ENCODE measurements around the gene LPP.

The LPP gene

DNA sequence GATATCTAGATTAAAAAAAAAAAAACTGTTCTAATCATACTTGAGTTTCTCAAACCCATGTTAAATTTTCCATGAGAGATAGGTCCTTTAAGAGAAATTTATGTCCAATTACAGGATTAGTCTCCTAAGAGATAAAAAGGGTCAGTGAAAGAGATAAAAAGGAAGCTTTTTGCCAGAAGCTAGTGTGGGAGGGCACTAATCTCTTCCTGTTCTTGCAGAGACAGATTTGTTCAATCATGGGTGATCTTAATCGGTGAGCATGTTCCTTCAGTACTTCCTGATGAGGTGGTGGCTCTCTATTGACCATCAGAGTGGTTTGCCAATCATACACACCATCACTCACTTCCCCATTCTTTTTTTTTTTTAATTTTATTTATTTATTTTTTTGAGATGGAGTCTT lies 16.9 kb upstream of the LPP start:
- DNase-seq, result no peak

- no peak for DNase-seq
Observed at GRCh38 chr3:188139466-188139865, 14.5 kb upstream of the LPP start.

GRCh38 chr3:188146219-188146618 lies 7.7 kb upstream of the LPP start:
- DNase-seq, result no peak

DNA sequence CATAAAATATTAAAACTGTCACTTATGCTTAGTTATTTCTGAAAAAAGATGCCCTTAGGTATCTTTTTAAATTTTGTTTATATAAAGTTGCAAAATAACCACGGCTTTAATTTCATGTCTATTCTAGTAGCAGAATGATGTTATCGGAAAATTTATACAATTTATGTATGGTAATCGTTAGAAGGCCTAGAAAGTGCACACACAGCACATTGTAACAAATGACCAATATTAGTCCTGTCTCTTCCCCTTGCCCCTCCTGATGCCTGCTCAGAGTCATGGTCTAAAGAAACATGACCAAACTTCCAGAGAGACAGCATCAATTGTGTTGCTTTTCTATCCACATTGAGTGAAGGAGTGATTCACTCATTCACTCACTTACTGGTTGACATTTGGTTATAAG lies 6.2 kb upstream of the LPP start:
- DNase-seq, result no peak

GRCh38 chr3:188148318-188148717 lies 5.6 kb upstream of the LPP start:
- no peak for DNase-seq

DNA sequence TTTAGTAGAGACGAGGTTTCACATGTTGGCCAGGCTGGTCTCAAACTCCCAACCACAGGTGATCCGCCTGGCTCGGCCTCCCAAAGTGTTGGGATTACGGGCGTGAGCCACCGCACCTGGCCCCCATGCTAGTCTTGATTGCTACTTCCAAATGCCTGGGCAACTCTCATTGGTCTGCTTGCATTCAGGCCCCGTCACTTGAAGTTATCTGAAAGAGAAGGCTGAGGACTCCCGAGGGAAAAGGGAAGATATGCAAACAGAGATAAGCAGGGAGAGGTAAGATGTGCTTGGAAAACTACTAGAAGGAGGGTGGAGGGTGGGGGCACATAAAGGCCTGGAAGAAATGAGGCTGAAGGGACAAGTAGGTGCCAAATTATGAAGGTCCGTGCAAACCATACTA lies 4.4 kb upstream of the LPP start:
- no peak for DNase-seq

DNA sequence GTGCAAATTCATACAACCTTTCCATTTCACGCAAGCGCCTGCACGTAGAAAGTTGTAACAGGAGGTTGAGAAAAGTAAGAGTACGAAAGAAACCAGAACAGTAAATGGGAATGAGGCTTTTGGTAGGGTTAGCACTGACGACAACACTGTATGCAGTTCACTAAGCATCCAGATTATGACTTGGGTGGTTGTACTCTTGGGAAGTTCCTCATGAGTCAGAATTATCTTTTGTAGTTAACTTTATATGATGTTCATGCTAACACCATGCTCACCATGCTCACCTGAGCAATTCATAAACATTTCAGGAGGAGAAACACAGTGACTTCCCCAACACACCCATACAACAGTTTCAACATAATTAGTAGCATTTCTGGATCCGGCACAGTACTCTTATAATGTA lies 3.0 kb upstream of the LPP start:
- DNase-seq, result no peak

- no peak for DNase-seq
Observed at GRCh38 chr3:188151438-188151837, 2.5 kb upstream of the LPP start.

GRCh38 chr3:188152660-188153436 lies 1.1 kb upstream of the LPP start:
- no peak for DNase-seq

DNA sequence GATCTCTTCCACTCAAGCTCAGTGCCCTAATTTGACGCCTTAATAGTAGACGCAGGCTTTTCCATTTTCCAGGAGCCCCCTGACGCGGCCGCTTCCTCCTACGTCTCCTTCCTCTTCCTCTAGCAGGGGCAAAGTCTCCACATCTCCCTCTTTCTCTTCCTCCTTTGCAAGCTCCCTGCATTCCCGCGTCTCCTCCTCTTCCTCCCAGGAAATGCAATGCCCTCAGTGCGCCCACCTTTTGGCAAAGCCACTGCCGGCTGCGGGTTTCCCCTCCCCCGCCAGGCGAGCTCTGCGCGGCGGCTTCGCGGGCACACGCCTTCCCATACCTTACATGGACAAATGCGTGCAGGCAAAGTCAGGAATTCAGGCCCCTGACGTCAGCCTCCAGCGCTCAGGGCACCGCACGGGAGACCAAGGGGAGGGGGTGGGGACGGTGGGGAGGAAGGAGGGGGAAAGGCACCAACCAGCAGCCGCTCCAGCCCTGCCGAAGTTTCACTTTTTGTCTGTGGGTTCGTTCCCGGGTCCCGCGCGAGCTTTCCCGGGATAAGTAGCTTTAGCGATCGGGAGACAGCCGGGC lies 432 bp upstream of the LPP start:
- peak; percentile 1 for DNase-seq

- no peak for DNase-seq
Observed at GRCh38 chr3:188154809-188155574, 1.0 kb downstream of the LPP start.

DNA sequence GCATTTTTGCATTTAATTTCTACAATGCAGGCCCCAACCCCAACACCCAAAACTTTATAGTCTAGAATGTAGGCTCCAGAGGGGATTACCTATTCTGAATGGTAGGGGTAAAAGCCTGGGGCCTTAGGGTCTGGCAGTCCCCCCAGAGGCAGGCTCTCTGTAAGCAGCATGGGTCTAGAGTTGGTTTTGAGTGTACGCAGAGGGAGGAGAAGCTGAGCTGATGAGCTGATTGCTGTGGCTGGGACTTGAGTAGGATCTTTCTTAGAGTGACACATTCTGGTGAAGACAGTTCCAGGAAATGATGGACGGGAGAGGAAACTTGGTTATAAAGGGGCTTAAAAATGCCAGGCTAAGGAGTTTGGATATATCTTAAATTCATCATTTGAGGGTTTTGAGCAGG lies 2.1 kb downstream of the LPP start:
- no peak for DNase-seq

DNA sequence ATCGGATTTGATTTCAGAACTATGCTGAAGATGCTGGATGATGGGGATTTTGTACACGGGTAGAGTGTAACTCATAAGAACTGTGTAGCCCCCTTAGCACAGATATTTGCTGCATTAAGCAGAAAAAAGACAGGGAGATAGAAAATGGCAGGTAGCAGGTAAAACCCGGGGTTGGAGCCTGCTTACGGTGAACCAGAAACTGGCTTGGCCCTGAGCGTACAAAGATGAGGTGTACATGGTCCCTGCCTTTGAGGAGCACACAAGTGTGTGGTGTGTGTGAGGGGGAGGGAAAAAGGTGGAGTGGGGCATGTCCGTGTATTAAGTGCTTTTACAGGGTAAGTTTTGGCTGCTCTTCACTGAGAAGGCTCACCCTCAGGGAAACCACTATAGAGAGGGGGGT lies 3.5 kb downstream of the LPP start:
- no peak for DNase-seq

- no peak for DNase-seq
Observed at GRCh38 chr3:188157971-188158370, 4.0 kb downstream of the LPP start.

GRCh38 chr3:188158731-188159310 lies 4.9 kb downstream of the LPP start:
- no peak for DNase-seq

DNA sequence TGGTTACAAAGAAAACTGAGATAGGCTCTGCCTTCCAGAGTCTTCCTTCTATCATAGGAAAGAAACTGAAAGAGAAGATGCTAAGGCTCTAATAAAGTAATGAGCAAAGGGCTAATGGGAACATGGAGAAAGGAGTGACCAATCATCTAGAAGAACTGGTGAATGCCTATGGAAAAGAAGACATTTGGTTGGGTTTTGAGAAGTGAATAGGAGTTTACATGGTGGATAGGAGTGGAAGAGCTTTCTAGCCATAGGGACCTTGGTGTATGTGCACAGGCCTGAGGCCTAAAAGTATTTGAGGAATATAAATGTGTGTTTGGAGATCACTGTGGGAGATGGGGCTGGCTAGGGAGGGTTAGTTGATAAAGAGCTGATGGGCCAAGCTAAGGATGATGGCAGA lies 6.8 kb downstream of the LPP start:
- no peak for DNase-seq

- no peak for DNase-seq
Observed at GRCh38 chr3:188164248-188164687, 10.3 kb downstream of the LPP start.

GRCh38 chr3:188165596-188165995 lies 11.6 kb downstream of the LPP start:
- no peak for DNase-seq

DNA sequence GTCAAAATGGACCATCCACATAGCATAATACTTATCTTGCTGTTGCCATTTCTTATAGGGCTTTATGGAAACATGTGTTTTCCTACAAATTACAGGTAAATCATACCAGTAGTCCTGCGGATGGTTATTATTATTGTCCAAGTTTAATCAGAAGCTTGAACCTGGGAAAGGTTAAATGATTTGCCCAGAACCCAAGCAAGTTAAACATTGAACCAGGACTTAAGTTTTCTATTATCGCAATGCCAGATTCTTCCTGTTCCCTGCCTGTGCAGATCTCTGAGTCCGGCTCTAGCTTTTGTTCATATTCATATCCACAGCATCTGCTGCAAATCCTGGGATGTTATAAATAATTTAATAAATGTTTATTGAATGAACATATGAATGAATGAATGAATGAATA lies 12.5 kb downstream of the LPP start:
- DNase-seq, result no peak

DNA sequence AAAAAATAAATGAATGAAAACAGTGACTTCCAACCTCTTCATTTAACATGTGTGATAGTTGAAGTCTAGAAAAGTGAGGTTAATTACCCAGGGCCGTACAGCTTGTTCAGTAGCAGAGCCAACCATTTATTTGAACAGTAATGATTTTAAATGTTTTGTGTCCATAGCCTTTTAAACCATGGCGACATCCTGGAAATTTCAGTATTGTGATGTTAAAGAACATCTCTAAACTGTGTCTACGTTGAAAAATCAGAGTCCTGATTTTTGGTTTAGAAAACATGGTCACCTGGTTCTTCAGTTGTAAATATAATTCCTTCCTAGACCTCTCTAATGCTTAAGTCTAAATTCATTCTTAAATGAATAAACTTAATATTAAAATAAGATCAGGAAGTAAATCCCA lies 14.2 kb downstream of the LPP start:
- no peak for DNase-seq

- DNase-seq, result no peak
Observed at GRCh38 chr3:188168648-188169047, 14.7 kb downstream of the LPP start.

- DNase-seq, result no peak
Observed at GRCh38 chr3:188169830-188170455, 16.0 kb downstream of the LPP start.

Data from NCI-H748 treated with DMSO at 0.1 percent for 48 hours (cell line).